ENCODE measurements around the gene RNF135. TPM values are rescaled to one million over a fixed set of nuclear protein-coding genes. Genes with fewer than 3 reads are reported as not detected.

RNF135 gene
- total RNA-seq, 1 experiment from 2014 or later: 8.0 TPM

- Histone ChIP-seq H3K27ac (ENCODE audit: insufficient read length, low read depth, low read length) (no peak overlapping the region), H2BK12ac (ENCODE audit: insufficient read length, low read depth, low read length) (no peak overlapping the region), H3K4me1 (ENCODE audit: insufficient read depth, low read length) (no peaks in the 10 kb centered on the region), H3K27me3 (ENCODE audit: insufficient read depth, low read length) (no peaks in the 10 kb centered on the region), H2AK5ac (ENCODE audit: insufficient read length, low read length) (no peak overlapping the region), H3K18ac (ENCODE audit: insufficient read length, low read depth, low read length) (no peak overlapping the region), H3K14ac (ENCODE audit: insufficient read depth, low read length) (no peak overlapping the region), H3K56ac (ENCODE audit: insufficient read length, low read depth, low read length) (no peak overlapping the region), H3K4me2 (ENCODE audit: insufficient read depth, insufficient read length, low read length) (no peak overlapping the region), H2BK5ac (ENCODE audit: insufficient read length, low read length) (no peak overlapping the region), H2AFZ (ENCODE audit: low read length) (no peak overlapping the region), H2BK15ac (ENCODE audit: low read depth, low read length) (no peak overlapping the region), H3K23ac (ENCODE audit: insufficient read length, low read depth, low read length) (no peak overlapping the region), H4K20me1 (ENCODE audit: control insufficient read depth, insufficient read depth, insufficient read length) (no peaks in the 10 kb centered on the region), H3K23me2 (ENCODE audit: insufficient read length, low read depth, low read length, poor library complexity, severe bottlenecking) (no peaks in the 10 kb centered on the region), H4K5ac (ENCODE audit: insufficient read length, low read depth, low read length) (no peak overlapping the region), H3K9ac (ENCODE audit: extremely low read depth, insufficient read length, low read length) (no peak overlapping the region), H2BK20ac (ENCODE audit: low read depth, low read length, poor library complexity, severe bottlenecking) (no peak overlapping the region), H3K79me2 (ENCODE audit: insufficient read depth, low read length) (no peaks in the 10 kb centered on the region), H3K9me3 (ENCODE audit: control insufficient read depth, low read depth, low read length) (no peaks in the 10 kb centered on the region), H3T11ph (ENCODE audit: low read length) (no peak overlapping the region), H4K8ac (replicated peaks; ENCODE audit: insufficient read length, low read depth, low read length) (no peak overlapping the region), H4K91ac (ENCODE audit: insufficient read length, low read depth, low read length) (no peak overlapping the region), H3K4ac (ENCODE audit: low read depth, low read length) (no peak overlapping the region), H2BK120ac (ENCODE audit: low read depth, low read length, poor library complexity, severe bottlenecking) (no peak overlapping the region), H3K79me1 (ENCODE audit: insufficient read depth, low read depth, low read length, poor library complexity, severe bottlenecking) (no peaks in the 10 kb centered on the region)
- Mint-ChIP-seq H3K27ac (no peak overlapping the region), H3K4me3 (no peak overlapping the region), H3K27me3 (ENCODE audit: low read depth) (no peaks in the 10 kb centered on the region; the same call in 1 of the 2 replicates), H3K4me1 (no peaks in the 10 kb centered on the region), H3K9me3 (no peaks in the 10 kb centered on the region), H3K36me3 (ENCODE audit: insufficient read depth in 1 of 3, low read depth in 3 of 3) (no peaks in the 10 kb centered on the region)
- TF ChIP-seq CTCF (conservative IDR thresholded peaks at IDR 0.05): no peak
- no peak for DNase-seq
- no CpG with 5 or more reads among the region's 5 CpGs for WGBS (ENCODE audit: extremely low coverage, insufficient read length, low lambda C conversion rate)
Observed at GRCh38 chr17:30950189-30950588, 20.6 kb upstream of the RNF135 start.
